ENCODE data around the gene ODF4. TPM values are rescaled to one million over a fixed set of nuclear protein-coding genes. Genes with fewer than 3 reads are reported as not detected.

The ODF4 gene, protein sequence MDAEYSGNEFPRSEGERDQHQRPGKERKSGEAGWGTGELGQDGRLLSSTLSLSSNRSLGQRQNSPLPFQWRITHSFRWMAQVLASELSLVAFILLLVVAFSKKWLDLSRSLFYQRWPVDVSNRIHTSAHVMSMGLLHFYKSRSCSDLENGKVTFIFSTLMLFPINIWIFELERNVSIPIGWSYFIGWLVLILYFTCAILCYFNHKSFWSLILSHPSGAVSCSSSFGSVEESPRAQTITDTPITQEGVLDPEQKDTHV
- total RNA-seq (not detected), polyA plus RNA-seq (not detected)
- long read RNA-seq, donor 1, result 0 reads
- long read RNA-seq, donor 2, result 0 reads

DNA sequence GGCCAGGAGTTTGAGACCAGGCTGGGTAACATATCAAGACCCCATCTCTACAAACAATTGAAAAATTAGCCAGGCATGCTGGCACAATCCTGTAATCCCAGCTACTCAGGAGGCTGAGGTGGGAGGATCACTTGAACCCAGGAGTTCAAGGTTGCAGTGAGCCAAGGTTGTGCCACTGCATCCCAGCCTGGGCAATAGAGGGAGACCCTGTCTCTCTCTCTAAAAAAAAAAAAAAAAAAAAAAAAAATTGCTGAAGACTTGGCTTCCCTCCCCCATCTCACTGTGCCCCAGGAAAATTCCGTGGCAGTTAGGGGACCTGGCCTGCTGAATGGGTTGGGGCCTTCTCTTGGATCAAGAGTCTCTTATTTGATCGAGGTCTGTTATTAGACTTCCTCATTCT, at the start of gene ODF4:
Gene ODF4, plus strand, starts transcription at position 301 of the 400 bp plus-strand sequence. CDS start 212 bp downstream, outside the sequence.
- Histone ChIP-seq H3K36me3 (ENCODE audit: insufficient read depth in 1 of 2, low read depth in 1 of 2) (no peaks in the 10 kb centered on the region), H3K4me3 (no peak within 1 kb of the TSS), H3K27me3 (ENCODE audit: insufficient read depth in 3 of 3, low read length in 2 of 3) (peaks cover 0 to 7% (median 2%) of the 10 kb centered on the region in 3 donors), H3K27ac (no peak within 1 kb of the TSS), H3K4me1 (no peaks in the 10 kb centered on the region), H3K9me3 (no peaks in the 10 kb centered on the region)
- TF ChIP-seq, protein P1, sequence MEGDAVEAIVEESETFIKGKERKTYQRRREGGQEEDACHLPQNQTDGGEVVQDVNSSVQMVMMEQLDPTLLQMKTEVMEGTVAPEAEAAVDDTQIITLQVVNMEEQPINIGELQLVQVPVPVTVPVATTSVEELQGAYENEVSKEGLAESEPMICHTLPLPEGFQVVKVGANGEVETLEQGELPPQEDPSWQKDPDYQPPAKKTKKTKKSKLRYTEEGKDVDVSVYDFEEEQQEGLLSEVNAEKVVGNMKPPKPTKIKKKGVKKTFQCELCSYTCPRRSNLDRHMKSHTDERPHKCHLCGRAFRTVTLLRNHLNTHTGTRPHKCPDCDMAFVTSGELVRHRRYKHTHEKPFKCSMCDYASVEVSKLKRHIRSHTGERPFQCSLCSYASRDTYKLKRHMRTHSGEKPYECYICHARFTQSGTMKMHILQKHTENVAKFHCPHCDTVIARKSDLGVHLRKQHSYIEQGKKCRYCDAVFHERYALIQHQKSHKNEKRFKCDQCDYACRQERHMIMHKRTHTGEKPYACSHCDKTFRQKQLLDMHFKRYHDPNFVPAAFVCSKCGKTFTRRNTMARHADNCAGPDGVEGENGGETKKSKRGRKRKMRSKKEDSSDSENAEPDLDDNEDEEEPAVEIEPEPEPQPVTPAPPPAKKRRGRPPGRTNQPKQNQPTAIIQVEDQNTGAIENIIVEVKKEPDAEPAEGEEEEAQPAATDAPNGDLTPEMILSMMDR (IDR thresholded peaks at IDR 0.05), result no peak
- 77 to 84% (median 81%) methylated on average over 2 of the region's 2 CpGs for WGBS, 3 donors
- intact Hi-C loops (cut with DNase I), result no loop called here
- ATAC-seq (no peak), DNase-seq (no peak)

DNA sequence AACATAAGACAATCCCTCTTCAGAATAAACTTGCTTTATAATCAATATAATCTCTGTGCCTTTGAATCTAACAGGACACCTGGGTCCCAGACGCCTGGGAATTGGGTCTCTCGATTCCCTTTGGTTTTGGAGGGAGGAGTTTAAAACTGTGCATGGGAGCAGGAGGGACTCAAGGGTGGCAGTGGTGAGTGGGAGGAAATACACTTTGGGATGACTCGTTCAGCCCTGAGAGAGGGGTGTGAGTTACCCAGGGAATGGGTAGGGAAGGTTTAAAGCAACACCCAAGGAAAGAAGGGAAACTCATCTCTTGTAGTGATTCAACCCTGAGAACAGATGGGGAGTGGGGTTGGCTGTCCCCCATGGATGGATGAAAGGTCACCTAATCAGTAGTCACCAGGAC, 49.6 kb upstream of the ODF4 start:
- Histone ChIP-seq H3K27ac (no peak overlapping the region), H3K4me1 (peaks cover 20% of the 10 kb centered on the region), H3K9me3 (no peaks in the 10 kb centered on the region), H3K36me3 (ENCODE audit: insufficient read depth in 1 of 2, low read depth in 1 of 2) (no peaks in the 10 kb centered on the region), H3K4me3 (peak overlapping the region; percentile 78), H3K27me3 (ENCODE audit: insufficient read depth in 3 of 3, low read length in 2 of 3) (no peaks in the 10 kb centered on the region)
- TF ChIP-seq, protein P1 (IDR thresholded peaks at IDR 0.05), result no peak
- no peak for DNase-seq
- no peak for ATAC-seq
- intact Hi-C loops (cut with DNase I), result loop anchor here in 1 of 2 donors (10.0 kb wide), 1 partner anchor 175 kb away; the partner anchor contains the start of gene ALOXE3
- WGBS, 3 donors, result 50 to 65% (median 53%) methylated on average over 3 of the region's 3 CpGs

DNA sequence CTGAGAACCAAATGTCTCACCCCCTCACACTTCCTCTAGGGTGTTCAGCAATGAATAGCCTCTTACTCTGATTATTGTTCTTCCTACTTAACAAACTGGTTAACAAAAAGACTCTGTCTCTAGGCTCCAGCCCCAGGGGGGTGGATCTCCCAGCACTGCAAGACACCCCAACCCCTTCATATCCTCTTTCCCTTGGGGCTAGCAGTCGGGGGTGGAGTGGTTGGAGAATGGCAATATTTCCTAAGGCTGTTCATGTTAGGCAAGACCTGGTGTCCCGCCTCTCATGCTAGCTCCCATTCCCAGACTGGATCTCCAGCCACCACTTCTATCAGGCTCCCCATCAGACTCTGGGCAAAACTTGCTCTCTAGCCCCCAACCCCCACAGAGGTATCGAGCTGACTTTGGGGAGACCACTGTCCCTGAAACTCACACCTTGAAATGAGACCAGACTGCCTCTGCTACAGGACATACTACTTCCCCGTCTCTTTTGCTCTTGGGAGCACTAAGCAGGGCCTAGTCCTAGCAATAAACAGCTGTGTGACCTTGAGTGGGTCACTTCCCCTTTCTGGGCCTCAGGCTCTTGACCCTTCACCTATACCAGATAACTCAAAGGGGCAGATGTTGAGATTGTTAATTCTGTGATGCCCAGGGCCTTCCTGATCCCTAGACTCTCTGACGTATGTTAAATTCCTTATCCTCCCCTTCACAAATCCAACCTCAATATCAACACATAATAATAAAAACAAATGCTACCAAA, 46.8 kb upstream of the ODF4 start:
- no peak for ATAC-seq
- intact Hi-C loops (cut with DNase I), result loop anchor here in 1 of 2 donors (10.0 kb wide), 1 partner anchor 178 kb away; the partner anchor contains the start of gene ALOXE3
- Histone ChIP-seq H3K27ac (no peak overlapping the region), H3K9me3 (no peaks in the 10 kb centered on the region), H3K36me3 (ENCODE audit: insufficient read depth in 1 of 2, low read depth in 1 of 2) (no peaks in the 10 kb centered on the region), H3K4me3 (no peak overlapping the region), H3K4me1 (peaks cover 15% of the 10 kb centered on the region), H3K27me3 (ENCODE audit: insufficient read depth in 3 of 3, low read length in 2 of 3) (no peaks in the 10 kb centered on the region)
- 84 to 86% (median 85%) methylated on average over 5 of the region's 5 CpGs for WGBS, 3 donors
- TF ChIP-seq, protein P1 (IDR thresholded peaks at IDR 0.05), result no peak
- no peak for DNase-seq

DNA sequence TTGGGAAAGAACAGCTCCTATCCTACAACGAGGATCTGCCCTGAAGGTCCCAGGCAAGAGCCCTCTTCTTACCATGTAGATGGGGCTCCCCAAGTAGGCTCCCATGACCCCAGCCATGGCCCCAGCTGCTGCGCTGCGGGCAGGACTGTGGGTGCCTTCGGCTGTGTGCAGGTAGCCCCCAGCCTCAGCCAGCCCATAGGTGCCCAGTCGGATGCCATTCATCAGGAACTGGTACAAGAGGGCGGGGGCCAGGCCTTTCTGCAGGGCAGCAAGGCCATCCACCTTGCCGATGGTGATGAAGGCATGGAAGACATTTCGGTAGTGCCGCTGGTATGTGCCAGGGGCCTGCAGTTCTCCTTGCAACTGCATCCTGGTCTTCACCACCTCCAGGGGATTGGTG, 45.3 kb upstream of the ODF4 start:
- no peak for DNase-seq
- Histone ChIP-seq H3K9me3 (no peaks in the 10 kb centered on the region), H3K4me3 (peak overlapping the region; percentile 82)

More for the DNA sequence above, 45.3 kb upstream of the ODF4 start:
- TF ChIP-seq, protein P1 (IDR thresholded peaks at IDR 0.05), result no peak
- H3K27ac ChIP-seq, result no peak overlapping the region
- H3K27me3 ChIP-seq (ENCODE audit: insufficient read depth in 3 of 3, low read length in 2 of 3), result no peaks in the 10 kb centered on the region
- H3K36me3 ChIP-seq (ENCODE audit: insufficient read depth in 1 of 2, low read depth in 1 of 2), result no peaks in the 10 kb centered on the region
- peaks cover 11% of the 10 kb centered on the region for H3K4me1 ChIP-seq
- ATAC-seq, result no peak
- WGBS, 3 donors, result 91 to 93% (median 92%) methylated on average over 9 of the region's 9 CpGs
- intact Hi-C loops (cut with DNase I), result loop anchor here in 1 of 2 donors (2.0 to 10.0 kb wide), 2 partner anchors 72 to 180 kb away; partner anchors contain the start of gene ALOXE3

Measured in psoas muscle (tissue), 8 donors.